Osteoblast (primary cell): ENCODE measurements around the gene IGSF6. TPM values are rescaled to one million over a fixed set of nuclear protein-coding genes. Genes with fewer than 3 reads are reported as not detected.
"Not testable (repeated sequence)": the region's sequence is repeated elsewhere in the genome, so short reads cannot be mapped to it uniquely, and the experiment has no call there.

Experiments used
- DNase-seq: peaks from one replicate; pipeline ENCODE4 v3.0.0; 2011; ENCODE audit warnings: low spot score, mixed read lengths; ENCODE audit not compliant: insufficient read length; ENCODE audit errors: missing footprints
- H2AFZ ChIP-seq: 2 replicates; pipeline ENCODE4 v1.6.0; 2011; ENCODE audit warnings: mild to moderate bottlenecking, low read length
- H3K27ac ChIP-seq: 2 replicates; pipeline ENCODE4 v1.5.1; 2011; ENCODE audit warnings: mild to moderate bottlenecking, low read depth, low read length, moderate library complexity
- H3K27me3 ChIP-seq: 2 replicates; pipeline ENCODE4 v1.6.0; 2012; ENCODE audit warnings: mild to moderate bottlenecking, control low read depth, inconsistent platforms, low read length, moderate library complexity; ENCODE audit not compliant: insufficient read depth
- H3K36me3 ChIP-seq: 2 replicates; pipeline ENCODE4 v1.5.1; 2011; ENCODE audit warnings: mild to moderate bottlenecking, low read length, control low read depth, moderate library complexity; ENCODE audit not compliant: insufficient read depth
- H3K4me1 ChIP-seq: 2 replicates; pipeline ENCODE4 v1.5.1; 2011; ENCODE audit warnings: mild to moderate bottlenecking, low read length, control low read depth, moderate library complexity; ENCODE audit not compliant: insufficient read depth
- H3K4me2 ChIP-seq: 2 replicates; pipeline ENCODE4 v1.6.0; 2011; ENCODE audit warnings: mild to moderate bottlenecking, low read length; ENCODE audit not compliant: insufficient read depth
- H3K4me3 ChIP-seq: fragments of 200-600 bp; sonication (generic); 3 replicates; pipeline ENCODE4 v1.5.1; 2012; ENCODE audit warnings: mild to moderate bottlenecking, low read length, inconsistent platforms; ENCODE audit not compliant: insufficient read depth
- H3K79me2 ChIP-seq: 2 replicates; pipeline ENCODE4 v1.6.0; 2012; ENCODE audit warnings: mild to moderate bottlenecking, low read length, control low read depth, inconsistent platforms; ENCODE audit not compliant: insufficient read depth
- H3K9me3 ChIP-seq: 2 replicates; pipeline ENCODE4 v1.5.1; 2011; ENCODE audit warnings: low read depth, low read length, control low read depth
- H4K20me1 ChIP-seq: 2 replicates; pipeline ENCODE4 v1.6.0; 2012; ENCODE audit warnings: mild to moderate bottlenecking, low read length, control low read depth; ENCODE audit not compliant: insufficient read depth
- CTCF ChIP-seq: IDR thresholded peaks from 2 replicates; pipeline ENCODE4 v1.5.1; 2011; ENCODE audit warnings: mild to moderate bottlenecking, low read depth, low read length, moderate library complexity; ENCODE audit errors: extremely low read depth
- total RNA-seq: library from RNA; depleted of rRNA; stranded (reverse); fragments of >200 nt; gene quantifications from 2 replicates; pipeline ENCODE4 v1.2.3, GENCODE V29; 2012

IGSF6 gene
- total RNA-seq, 1 donor, result 0.36 TPM

- H3K79me2 ChIP-seq, result peaks cover 99% of the 10 kb centered on the region
- H4K20me1 ChIP-seq, result peaks cover 61% of the 10 kb centered on the region
- no peaks in the 10 kb centered on the region for H3K27me3 ChIP-seq
- peak overlapping the region; percentile 17 for H3K27ac ChIP-seq
- H3K9me3 ChIP-seq, result no peaks in the 10 kb centered on the region
- no peak for TF ChIP-seq CTCF
- no peak overlapping the region for H3K4me3 ChIP-seq
- H3K4me1 ChIP-seq, result peaks cover 46% of the 10 kb centered on the region
- no peak overlapping the region for H2AFZ ChIP-seq
- H3K36me3 ChIP-seq, result no peaks in the 10 kb centered on the region
- H3K4me2 ChIP-seq, result peak overlapping the region; percentile 26
- DNase-seq, result no peak
Observed at GRCh38 chr16:21608639-21609328, 43.6 kb downstream of the IGSF6 start.

GRCh38 chr16:21605848-21606247, 46.6 kb downstream of the IGSF6 start:
- not testable (repeated sequence) for H3K9me3 ChIP-seq, H3K27me3 ChIP-seq, DNase-seq, H3K4me3 ChIP-seq, H3K36me3 ChIP-seq, H3K4me2 ChIP-seq, H3K27ac ChIP-seq, H2AFZ ChIP-seq
- peaks cover 99% of the 10 kb centered on the region for H3K79me2 ChIP-seq
- peaks cover 77% of the 10 kb centered on the region for H4K20me1 ChIP-seq
- peaks cover 53% of the 10 kb centered on the region for H3K4me1 ChIP-seq

- no peaks in the 10 kb centered on the region for H3K36me3 ChIP-seq
- no peaks in the 10 kb centered on the region for H3K27me3 ChIP-seq
- DNase-seq, result peak; percentile 22
- H2AFZ ChIP-seq, result no peak overlapping the region
- H3K9me3 ChIP-seq, result no peaks in the 10 kb centered on the region
- H3K4me3 ChIP-seq, result no peak overlapping the region
- peaks cover 70% of the 10 kb centered on the region for H4K20me1 ChIP-seq
- H3K4me1 ChIP-seq, result peaks cover 43% of the 10 kb centered on the region
- peak overlapping the region; percentile 46 for H3K27ac ChIP-seq
- peak overlapping the region; percentile 7 for H3K4me2 ChIP-seq
- no peak for TF ChIP-seq CTCF
- peaks cover 94% of the 10 kb centered on the region for H3K79me2 ChIP-seq
Observed at GRCh38 chr16:21603928-21604327, 48.5 kb downstream of the IGSF6 start.

GRCh38 chr16:21602785-21603184, 49.6 kb downstream of the IGSF6 start:
- no peak for TF ChIP-seq CTCF
- no peaks in the 10 kb centered on the region for H3K9me3 ChIP-seq
- H3K27me3 ChIP-seq, result no peaks in the 10 kb centered on the region
- H4K20me1 ChIP-seq, result peaks cover 60% of the 10 kb centered on the region
- H3K4me2 ChIP-seq, result no peak overlapping the region
- peak overlapping the region; percentile 35 for H3K27ac ChIP-seq
- H3K4me3 ChIP-seq, result no peak overlapping the region
- peaks cover 41% of the 10 kb centered on the region for H3K4me1 ChIP-seq
- DNase-seq, result no peak
- peaks cover 83% of the 10 kb centered on the region for H3K79me2 ChIP-seq
- H2AFZ ChIP-seq, result no peak overlapping the region
- no peaks in the 10 kb centered on the region for H3K36me3 ChIP-seq
